ENCODE results near the gene NVL.
A peak's percentile ranks its signal among the peaks of the same experiment; 100 is the strongest.

The NVL gene

GRCh38 chr1:224182866-224183590 is 146.9 kb downstream of the NVL start, which contains the start of gene DEGS1 (continued):
- TF ChIP-seq ZBTB17 (tag by site-specific recombination; IDR thresholded peaks at IDR 0.05) = peak; percentile 97
- no peak for TF ChIP-seq ZNF311 (tag by site-specific recombination; IDR thresholded peaks at IDR 0.05; ENCODE audit: borderline replicate concordance)
- peak; percentile 93 for TF ChIP-seq ZBTB26 (tag by site-specific recombination; optimal IDR thresholded peaks at IDR 0.05)
- TF ChIP-seq ZNF677 (tag by site-specific recombination; IDR thresholded peaks at IDR 0.05) = 0 out of 2 replicates have a peak, but pooled peaks have one; percentile 46

- Histone ChIP-seq H3K4me1 (ENCODE audit: control insufficient read depth, insufficient read depth, low read length) (peaks cover 3% of the 10 kb centered on the region; the same call in 1 of the 2 replicates), H3K9me3 (ENCODE audit: control insufficient read depth, insufficient read depth, low read depth, low read length) (no peaks in the 10 kb centered on the region), H3K4me3 (ENCODE audit: low read depth, low read length) (peak overlapping the region; percentile 72), H3K27ac (ENCODE audit: extremely low read depth, low read depth, low read length) (peak overlapping the region; percentile 99), H3K36me3 (ENCODE audit: control insufficient read depth in 2 of 2, insufficient read depth in 1 of 2, low read length in 2 of 2) (peaks cover 18 to 24% of the 10 kb centered on the region in 2 experiments; a peak in 2 of 3 replicates)
- ChIA-PET POLR2A (interaction anchor here (0.5 to 4.0 kb wide), 32 partner anchors 9 to 370 kb away, joined by 3 to 40 read pairs (median 4); partner anchors contain the start of genes CNIH4 and NVL), CTCF (interaction anchor here (0.7 to 1.1 kb wide), 6 partner anchors 9 to 151 kb away, joined by 3 to 6 read pairs (median 4); no protein-coding TSS in a partner anchor)
- TF ChIP-seq ZNF670 (tag by site-specific recombination; IDR thresholded peaks at IDR 0.05; ENCODE audit: low read depth) (no peak), WT1 (tag by site-specific recombination; IDR thresholded peaks at IDR 0.05) (0 out of 2 replicates have a peak, but pooled peaks have one; percentile 47), ZNF629 (tag by site-specific recombination; IDR thresholded peaks at IDR 0.05) (no peak), ZNF660 (tag by site-specific recombination; IDR thresholded peaks at IDR 0.05) (no peak), FEZF1 (tag by site-specific recombination; IDR thresholded peaks at IDR 0.05) (0 out of 2 replicates have a peak, but pooled peaks have one; percentile 5), ZBTB21 (tag by site-specific recombination; IDR thresholded peaks at IDR 0.05) (peak; percentile 20; the same call in 1 of the 2 replicates), SCRT1 (tag by site-specific recombination; IDR thresholded peaks at IDR 0.05; ENCODE audit: borderline replicate concordance) (peak; percentile 96), ZNF664 (tag by site-specific recombination; IDR thresholded peaks at IDR 0.05) (peak; percentile 40; the same call in 1 of the 2 replicates), REST (tag by site-specific recombination; IDR thresholded peaks at IDR 0.05) (no peak), ZNF488 (tag by site-specific recombination; IDR thresholded peaks at IDR 0.05) (no peak)
- TF ChIP-seq, protein P1, sequence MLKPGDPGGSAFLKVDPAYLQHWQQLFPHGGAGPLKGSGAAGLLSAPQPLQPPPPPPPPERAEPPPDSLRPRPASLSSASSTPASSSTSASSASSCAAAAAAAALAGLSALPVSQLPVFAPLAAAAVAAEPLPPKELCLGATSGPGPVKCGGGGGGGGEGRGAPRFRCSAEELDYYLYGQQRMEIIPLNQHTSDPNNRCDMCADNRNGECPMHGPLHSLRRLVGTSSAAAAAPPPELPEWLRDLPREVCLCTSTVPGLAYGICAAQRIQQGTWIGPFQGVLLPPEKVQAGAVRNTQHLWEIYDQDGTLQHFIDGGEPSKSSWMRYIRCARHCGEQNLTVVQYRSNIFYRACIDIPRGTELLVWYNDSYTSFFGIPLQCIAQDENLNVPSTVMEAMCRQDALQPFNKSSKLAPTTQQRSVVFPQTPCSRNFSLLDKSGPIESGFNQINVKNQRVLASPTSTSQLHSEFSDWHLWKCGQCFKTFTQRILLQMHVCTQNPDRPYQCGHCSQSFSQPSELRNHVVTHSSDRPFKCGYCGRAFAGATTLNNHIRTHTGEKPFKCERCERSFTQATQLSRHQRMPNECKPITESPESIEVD (tag by site-specific recombination; IDR thresholded peaks at IDR 0.05) = 0 out of 2 replicates have a peak, but pooled peaks have one; percentile 24
- TF ChIP-seq, protein P2, sequence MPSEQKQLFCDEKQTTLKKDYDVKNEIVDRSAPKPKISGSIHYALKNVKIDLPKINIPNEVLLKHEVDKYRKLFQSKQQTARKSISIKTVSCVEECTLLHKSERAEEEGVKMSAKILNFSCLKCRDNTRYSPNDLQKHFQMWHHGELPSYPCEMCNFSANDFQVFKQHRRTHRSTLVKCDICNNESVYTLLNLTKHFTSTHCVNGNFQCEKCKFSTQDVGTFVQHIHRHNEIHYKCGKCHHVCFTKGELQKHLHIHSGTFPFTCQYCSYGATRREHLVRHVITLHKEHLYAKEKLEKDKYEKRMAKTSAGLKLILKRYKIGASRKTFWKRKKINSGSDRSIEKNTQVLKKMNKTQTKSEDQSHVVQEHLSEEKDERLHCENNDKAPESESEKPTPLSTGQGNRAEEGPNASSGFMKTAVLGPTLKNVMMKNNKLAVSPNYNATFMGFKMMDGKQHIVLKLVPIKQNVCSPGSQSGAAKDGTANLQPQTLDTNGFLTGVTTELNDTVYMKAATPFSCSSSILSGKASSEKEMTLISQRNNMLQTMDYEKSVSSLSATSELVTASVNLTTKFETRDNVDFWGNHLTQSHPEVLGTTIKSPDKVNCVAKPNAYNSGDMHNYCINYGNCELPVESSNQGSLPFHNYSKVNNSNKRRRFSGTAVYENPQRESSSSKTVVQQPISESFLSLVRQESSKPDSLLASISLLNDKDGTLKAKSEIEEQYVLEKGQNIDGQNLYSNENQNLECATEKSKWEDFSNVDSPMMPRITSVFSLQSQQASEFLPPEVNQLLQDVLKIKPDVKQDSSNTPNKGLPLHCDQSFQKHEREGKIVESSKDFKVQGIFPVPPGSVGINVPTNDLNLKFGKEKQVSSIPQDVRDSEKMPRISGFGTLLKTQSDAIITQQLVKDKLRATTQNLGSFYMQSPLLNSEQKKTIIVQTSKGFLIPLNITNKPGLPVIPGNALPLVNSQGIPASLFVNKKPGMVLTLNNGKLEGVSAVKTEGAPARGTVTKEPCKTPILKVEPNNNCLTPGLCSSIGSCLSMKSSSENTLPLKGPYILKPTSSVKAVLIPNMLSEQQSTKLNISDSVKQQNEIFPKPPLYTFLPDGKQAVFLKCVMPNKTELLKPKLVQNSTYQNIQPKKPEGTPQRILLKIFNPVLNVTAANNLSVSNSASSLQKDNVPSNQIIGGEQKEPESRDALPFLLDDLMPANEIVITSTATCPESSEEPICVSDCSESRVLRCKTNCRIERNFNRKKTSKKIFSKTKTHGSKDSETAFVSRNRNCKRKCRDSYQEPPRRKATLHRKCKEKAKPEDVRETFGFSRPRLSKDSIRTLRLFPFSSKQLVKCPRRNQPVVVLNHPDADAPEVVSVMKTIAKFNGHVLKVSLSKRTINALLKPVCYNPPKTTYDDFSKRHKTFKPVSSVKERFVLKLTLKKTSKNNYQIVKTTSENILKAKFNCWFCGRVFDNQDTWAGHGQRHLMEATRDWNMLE (tag by site-specific recombination; conservative IDR thresholded peaks at IDR 0.05; ENCODE audit: low read depth) = peak; percentile 48; the same call in 1 of the 2 replicates
Measured at GRCh38 chr1:224182057-224182865, 147.7 kb downstream of the NVL start.

Measured in HEK293 (cell line).